ENCODE data around the gene MET.
"Not testable (repeated sequence)": the region's sequence is repeated elsewhere in the genome, so short reads cannot be mapped to it uniquely, and the experiment has no call there.

The MET gene

DNA sequence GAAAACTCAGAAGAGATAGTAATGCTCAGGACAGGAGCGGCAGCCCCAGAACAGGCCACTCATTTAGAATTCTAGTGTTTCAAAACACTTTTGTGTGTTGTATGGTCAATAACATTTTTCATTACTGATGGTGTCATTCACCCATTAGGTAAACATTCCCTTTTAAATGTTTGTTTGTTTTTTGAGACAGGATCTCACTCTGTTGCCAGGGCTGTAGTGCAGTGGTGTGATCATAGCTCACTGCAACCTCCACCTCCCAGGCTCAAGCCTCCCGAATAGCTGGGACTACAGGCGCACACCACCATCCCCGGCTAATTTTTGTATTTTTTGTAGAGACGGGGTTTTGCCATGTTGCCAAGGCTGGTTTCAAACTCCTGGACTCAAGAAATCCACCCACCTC, 124.5 kb downstream of the MET start:
- no peak overlapping the region for H3K4me3 ChIP-seq (ENCODE audit: low read depth, low read length)
- DNase-seq (ENCODE audit: low read depth), result no peak

DNA sequence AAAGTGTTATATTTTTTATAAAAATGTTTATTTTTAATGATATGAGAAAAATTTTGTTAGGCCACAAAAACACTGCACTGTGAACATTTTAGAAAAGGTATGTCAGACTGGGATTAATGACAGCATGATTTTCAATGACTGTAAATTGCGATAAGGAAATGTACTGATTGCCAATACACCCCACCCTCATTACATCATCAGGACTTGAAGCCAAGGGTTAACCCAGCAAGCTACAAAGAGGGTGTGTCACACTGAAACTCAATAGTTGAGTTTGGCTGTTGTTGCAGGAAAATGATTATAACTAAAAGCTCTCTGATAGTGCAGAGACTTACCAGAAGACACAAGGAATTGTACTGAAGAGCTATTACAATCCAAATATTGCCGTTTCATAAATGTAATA, 125.6 kb downstream of the MET start:
- H3K4me3 ChIP-seq (ENCODE audit: low read depth, low read length), result no peak overlapping the region
- no peak for DNase-seq (ENCODE audit: low read depth)

DNA sequence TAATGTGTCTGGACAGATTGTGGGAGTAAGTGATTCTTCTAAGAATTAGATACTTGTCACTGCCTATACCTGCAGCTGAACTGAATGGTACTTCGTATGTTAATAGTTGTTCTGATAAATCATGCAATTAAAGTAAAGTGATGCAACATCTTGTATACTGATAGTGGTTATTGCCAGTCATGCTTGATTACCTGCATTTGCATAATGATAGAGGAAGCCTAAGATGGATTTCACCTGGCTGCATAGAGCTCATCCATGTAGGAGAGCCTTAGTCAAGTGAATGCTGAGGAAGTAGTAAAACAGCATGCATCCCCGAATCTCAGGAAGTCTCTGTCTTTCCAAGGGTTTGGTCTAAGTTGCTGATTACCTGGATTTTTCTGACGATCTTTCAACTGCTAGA, 126.2 kb downstream of the MET start:
- no peak for DNase-seq (ENCODE audit: low read depth)
- no peak overlapping the region for H3K4me3 ChIP-seq (ENCODE audit: low read depth, low read length)

DNA sequence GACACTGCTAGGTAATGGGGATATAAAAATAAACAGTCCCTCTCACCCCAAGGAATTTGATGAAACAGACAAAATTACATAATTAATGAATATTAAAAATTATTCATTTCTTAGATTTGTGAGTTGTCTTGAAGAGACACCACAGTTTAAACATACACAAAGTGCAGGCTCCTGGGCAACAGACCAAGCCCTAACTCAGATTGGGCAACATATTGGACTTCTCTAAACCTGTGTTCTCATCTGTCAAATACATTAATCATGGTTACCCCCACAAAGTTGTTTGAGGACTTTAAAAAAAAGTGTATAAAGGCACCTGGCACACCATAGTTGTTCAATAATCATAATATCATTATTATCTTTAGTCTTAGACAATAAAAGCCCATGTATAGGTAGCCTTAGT, 127.9 kb downstream of the MET start:
- no peak for DNase-seq (ENCODE audit: low read depth)
- H3K4me3 ChIP-seq (ENCODE audit: low read depth, low read length), result no peak overlapping the region

DNA sequence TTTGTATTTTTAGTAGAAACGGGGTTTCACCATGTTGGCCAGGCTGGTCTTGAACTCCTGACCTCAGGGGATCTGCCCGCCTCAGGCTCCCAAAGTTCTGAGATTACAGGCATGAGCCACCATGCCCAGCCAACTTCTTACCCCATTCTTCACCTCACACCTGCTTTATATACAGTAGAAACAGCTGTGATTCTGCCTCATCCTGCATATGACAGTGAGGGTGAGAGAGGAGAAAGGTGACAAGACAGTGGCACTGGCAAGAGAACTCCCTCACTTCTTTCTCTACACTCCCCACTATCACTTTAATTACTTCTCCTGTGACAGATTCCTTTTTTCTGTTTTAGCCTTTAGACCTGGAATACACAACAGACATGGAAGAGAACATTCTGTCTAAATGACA, 128.6 kb downstream of the MET start:
- H3K4me3 ChIP-seq (ENCODE audit: low read depth, low read length), result no peak overlapping the region
- no peak for DNase-seq (ENCODE audit: low read depth)

DNA sequence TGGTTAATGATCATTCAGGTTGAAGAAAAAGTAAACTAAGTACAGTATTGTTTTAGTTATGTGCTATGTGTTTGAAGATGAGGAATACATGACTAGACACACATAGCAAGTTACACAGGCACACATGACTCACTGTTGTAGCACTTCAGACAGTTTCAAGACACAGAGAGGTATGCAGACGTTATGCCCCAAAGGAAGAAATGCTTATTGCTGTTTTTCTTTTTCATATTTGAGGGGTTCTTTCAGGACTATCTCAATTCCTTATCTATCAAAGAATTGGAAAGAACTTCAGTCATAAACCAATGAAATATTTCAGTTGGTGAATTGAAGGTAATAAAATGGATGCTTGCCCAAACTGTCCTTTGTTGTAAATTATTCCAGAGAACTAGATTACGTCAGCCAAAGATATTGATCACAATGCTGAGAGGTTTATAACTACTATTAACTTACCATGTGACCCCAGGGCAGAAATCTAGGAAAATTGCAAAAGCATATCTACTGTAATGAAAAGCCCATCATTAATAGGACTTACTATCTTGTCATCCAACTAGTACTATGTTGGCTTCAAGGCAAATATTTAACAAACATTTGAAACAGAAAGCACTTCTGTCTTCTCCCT, 129.2 kb downstream of the MET start:
- no peak overlapping the region for H3K4me3 ChIP-seq (ENCODE audit: low read depth, low read length)
- DNase-seq (ENCODE audit: low read depth), result no peak

DNA sequence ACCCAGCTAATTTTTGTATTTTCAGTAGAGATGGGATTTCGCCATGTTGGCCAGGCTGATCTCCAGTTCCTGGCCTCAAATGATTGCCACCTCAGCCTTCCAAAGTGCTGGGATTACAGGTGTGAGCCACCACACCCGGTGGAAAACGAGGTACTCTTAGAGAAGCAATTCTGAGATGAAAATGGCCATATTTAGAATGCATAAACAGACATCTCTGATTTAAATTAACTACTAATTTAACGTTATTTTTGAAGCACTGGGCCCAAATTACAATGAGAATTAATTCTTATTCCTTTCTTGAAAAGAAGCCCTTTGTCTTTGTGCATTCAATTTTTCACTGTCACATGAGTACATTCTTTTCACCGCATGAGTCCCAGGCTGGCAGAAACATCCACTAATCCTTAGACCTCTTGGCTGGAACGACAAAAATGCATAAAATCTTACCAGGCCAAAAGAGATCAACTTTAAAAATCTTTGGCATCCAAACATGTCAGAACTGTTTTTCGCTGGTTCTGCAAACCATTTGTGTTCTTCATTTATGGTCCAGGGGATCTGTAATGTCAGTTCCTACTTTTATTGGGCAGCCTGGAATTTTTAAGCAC, 130.2 kb downstream of the MET start:
- no peak for DNase-seq (ENCODE audit: low read depth)
- no peak overlapping the region for H3K4me3 ChIP-seq (ENCODE audit: low read depth, low read length)

DNA sequence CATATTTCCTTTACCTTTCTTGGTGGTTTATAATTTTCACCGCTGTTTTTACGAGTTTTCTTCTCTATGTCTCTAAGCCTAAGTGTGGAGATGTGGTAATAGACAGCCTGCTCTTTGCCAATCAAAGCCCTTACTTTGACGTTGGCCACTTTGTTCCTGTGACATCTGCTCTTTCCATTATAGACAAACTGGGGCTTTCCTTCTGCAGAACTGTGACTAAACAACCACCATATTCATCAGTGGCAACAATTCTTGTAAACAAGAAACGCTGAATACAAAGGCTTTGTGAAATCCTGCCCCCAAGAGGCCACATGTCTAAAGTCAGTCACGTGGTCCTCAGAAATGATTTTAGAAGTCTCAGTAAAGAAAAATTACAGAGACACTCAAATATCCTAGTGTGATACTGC, 130.8 kb downstream of the MET start:
- no peak overlapping the region for H3K4me3 ChIP-seq (ENCODE audit: low read depth, low read length)
- no peak for DNase-seq (ENCODE audit: low read depth)

DNA sequence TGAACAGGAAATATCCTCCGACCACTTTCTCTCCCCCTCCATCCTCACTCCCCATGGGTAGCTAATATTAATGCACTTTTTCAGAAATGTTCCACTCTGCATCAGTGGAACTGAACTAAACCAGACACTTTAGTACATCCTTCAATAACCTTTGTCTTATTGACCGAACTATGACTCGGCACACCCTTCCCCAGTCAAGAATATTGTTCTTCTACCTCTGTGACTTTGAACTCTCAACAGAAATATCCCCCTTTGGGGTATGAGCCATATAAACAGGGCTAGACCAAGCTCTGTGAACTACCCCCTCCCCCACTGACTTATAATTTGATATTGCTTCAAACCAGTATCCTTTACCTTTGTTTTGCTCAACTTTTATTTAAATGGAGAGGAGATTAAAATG, 132.5 kb downstream of the MET start:
- DNase-seq (ENCODE audit: low read depth), result no peak
- no peak overlapping the region for H3K4me3 ChIP-seq (ENCODE audit: low read depth, low read length)

DNA sequence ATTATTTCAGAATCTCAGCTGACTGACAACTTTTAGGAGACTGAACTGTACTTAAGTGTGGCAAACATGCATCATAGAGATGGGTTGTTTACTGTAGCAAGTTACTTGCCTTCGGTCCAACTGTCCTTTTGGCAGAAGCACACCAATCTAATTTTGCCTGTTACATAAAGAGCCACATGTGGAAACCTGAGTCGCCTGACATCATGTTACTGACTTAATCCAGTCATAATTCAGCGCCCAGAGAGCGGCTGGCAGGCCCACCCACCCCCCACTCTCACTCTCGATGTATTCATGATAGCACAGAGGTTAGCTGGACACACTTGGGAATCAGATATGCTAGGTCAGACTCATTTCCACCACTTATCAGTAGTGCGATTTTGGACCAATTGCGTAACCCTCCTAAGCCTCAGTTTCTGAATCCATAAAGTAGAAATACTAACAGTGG, 133.1 kb downstream of the MET start:
- no peak for DNase-seq (ENCODE audit: low read depth)
- H3K4me3 ChIP-seq (ENCODE audit: low read depth, low read length), result no peak overlapping the region

DNA sequence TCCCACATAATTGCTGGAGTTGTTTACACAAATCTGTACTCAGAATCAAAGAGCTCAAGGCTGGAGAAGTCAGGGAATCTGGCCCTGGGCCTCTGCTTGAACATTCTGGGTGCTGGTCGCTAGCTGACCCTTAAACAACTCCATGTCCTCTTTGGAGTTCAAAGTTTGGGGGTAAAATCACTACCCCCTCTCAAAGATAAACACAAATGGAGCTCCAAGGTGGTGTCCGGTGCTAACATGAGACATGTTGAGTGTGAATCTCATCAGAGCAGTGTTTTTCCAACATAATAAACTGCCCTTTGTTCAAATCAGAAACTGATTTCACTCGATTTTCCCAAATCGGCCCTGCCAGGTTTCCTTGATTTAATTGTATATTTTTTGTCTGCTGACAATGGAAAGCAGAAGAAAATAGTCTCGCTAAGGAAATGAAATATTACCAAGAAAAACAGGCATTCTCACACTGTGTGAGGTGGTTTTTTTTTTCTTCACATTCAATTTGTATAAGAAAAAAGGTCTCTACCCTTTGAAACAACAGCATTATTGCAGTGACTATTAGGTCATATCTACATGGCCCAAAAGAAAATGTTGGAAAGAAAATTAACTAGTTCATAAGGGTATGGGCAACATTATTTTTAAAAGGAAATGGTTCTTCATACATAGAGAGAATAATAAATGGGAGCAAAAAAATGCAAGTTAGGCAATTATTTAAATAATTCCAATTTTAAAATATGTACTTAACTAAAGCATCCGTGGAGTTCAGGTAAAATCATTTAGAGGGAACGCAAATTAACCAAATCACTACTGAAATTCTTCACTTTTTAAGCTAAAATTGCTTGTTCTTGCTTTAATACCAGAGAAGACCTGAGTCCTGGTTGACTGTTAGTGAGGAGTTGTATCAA, 134.3 kb downstream of the MET start:
- no peak overlapping the region for H3K4me3 ChIP-seq (ENCODE audit: low read depth, low read length)
- DNase-seq (ENCODE audit: low read depth), result no peak

DNA sequence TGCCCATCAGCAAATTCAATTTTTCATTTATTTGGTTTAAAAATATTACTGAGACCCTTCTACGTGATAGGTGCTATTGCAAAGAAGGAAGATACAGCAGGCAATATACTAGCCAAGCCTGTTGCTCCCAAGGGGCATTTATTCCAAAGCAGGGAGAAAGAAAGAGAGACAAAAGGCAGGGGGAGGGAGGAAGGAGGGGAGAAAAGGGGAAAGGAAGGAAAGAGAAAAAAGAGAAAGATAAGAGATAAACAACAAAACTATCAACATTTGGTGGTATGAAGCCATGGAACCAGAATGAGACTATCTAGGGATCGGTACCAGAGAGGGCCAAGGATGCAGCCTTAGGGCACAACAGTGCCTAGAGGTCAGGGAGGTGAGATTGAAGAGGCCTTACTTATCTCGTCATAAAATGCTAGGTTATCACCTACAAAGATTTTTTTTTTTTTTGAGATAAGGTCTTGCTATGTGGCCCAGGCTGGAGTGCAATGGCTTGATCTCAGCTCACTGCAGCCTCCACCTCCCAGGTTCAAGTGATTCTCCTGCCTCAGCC, 135.1 kb downstream of the MET start:
- DNase-seq (ENCODE audit: low read depth), result no peak
- H3K4me3 ChIP-seq (ENCODE audit: low read depth, low read length), result no peak overlapping the region

DNA sequence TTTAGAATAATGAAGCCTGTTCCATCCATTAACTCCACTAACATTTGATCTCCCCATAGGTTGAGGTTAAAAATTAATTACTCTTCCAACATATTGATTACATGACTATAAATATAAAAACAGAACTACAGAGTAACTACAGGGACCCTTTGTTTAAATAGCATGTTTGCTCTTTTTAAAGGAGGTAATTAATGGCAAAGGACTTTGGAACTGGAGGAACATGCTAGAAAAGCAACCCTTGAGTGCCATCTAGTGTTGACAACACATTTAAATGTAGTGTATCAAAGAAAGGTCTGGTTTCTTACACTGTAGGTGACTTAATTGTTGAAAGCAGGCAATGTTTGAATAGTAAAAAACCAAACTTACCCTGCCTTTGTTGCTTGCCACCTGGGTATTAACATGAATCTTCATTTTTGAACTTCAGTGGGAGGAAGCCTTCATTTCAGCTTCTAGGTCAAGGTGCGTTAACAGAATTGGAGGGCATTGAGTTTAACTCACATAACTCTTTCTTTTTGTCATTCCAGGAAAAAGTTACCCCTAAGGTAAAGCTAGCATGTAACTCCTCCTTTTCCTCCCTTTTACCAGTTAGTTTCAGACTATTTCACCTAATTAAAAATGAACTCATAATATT, 137.8 kb downstream of the MET start:
- H3K4me3 ChIP-seq (ENCODE audit: low read depth, low read length), result no peak overlapping the region
- DNase-seq (ENCODE audit: low read depth), result no peak

DNA sequence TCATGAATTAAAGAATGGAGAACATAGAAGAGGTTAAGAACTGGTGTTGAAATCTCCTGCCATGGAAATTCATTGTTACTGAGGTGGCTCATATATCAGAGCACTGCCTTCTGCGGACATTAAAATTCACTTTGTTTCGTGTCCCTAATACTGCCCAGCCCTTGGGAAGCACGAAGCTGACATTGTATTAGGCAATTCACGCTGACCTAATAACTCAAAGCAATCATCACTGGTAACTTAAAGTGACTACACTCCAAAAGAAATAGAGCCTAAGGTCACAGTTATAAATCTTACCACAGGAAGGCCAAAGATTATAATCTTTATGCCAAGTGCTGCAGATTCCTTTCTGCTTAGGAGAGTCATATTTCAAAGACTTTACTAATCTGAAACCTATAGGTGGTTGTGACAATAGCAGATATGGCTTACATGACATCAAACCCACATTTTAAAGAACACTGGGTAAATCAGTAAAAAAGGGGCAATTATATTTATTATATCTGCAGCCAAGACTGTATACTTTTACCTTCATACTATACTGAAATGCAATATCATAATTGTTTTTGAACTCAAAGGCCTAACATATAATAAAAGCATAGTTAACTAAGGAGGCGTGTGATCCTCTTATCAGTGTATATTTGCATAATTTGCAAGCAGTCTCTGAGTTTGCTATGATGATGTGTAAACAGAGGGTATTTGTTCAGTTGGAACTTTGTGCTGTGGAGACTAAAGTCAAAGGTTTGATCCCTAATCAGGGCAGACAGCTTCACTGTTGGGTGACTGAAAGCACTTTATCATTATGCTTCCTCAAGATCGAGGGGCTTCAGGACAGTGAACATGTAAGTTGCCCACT, 138.5 kb downstream of the MET start:
- DNase-seq (ENCODE audit: low read depth), result no peak
- H3K4me3 ChIP-seq (ENCODE audit: low read depth, low read length), result no peak overlapping the region

DNA sequence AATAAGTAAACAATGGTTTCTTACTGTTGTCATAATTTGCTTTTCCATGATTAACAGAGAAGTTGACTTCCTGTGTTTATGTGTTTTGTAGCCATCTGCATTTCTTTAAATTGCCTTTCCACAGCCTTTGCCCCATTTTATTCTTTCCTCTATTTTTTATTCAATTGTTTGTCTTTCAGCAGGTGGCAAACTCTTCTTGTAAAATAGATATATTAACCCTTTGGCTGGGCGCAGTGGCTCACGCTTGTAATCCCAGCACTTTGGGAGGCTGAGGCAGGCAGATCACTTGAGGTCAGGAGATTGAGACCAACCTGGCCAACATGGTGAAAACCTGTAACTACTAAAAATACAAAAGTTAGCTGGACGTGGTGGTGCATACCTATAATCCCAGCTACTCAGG, 139.8 kb downstream of the MET start:
- no peak overlapping the region for H3K4me3 ChIP-seq (ENCODE audit: low read depth, low read length)
- no peak for DNase-seq (ENCODE audit: low read depth)

DNA sequence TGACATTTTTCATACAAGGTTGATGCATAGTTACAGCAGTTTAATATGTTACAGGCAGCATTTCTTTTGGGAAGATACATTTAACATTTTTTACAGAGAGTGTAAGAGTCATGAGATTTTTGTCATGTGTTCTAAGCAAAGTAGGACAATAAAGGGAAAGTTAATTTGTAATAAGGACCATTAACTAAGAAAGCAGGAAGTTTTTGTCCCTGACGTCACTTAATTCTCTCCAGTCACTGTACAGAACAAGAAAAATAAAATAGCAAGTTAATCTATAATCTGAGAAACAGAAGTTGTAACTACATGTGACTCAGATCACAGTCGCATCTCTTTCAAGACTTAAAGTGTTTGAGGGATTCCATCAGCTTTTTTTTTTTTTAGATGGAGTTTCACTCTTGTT, 140.9 kb downstream of the MET start:
- no peak overlapping the region for H3K4me3 ChIP-seq (ENCODE audit: low read depth, low read length)
- DNase-seq (ENCODE audit: low read depth), result no peak

DNA sequence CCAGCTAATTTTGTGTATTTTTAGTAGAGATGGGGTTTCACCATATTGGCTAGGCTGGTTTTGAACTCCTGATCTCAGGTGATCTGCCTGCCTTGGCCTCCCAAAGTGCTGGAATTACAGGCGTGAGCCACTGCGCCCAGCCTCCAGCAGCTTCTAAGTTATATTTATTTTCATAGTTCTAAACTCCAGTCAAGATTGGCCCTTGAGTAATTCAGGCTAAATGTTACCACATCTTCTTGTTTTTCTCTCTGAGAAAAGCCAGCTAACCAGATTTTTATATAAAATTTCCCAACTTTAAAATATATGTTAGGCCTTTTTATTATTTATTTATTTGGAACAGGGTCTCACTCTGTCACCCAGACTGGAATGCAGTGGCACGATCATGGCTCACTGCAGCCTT, 141.4 kb downstream of the MET start:
- H3K4me3 ChIP-seq (ENCODE audit: low read depth, low read length); DNase-seq (ENCODE audit: low read depth): not testable (repeated sequence)

DNA sequence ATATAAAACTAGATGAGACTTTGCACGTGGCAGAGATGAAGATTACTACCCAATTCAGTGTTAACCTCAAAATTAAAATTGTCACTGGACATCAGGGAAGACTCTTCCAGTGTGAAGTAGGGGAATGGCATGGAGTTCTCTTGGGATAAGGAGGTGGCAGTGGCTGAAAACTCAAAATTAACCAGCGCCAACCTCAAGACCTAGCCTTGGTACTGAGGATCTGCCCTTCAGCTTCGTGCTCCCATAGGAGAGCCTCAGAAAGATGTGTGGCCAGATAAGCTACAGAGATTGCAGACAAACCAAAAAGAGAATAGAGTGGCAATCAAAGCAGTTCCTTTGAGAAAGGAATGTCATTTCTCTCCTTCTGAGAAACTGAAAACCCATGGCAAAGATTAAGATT, 143.0 kb downstream of the MET start:
- no peak for DNase-seq (ENCODE audit: low read depth)
- no peak overlapping the region for H3K4me3 ChIP-seq (ENCODE audit: low read depth, low read length)

DNA sequence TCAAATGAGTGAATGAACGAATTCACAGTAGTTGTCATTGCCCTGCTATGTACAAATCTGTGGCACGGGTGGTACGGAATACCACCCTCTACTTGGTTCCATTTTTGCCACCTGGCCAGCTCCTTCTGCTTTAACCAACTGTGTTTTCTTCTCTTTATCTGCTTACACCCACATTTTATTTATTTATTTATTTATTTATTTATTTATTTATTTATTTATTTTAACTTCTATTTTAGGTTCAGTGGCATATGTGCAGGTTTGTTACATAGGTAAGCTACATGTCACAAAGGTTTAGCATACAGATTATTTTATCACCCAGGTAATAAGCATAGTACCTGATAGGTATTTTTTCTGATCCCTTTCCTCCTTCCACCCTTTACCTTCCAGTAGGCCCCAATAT, 148.2 kb downstream of the MET start:
- H3K4me3 ChIP-seq (ENCODE audit: low read depth, low read length), result no peak overlapping the region
- DNase-seq (ENCODE audit: low read depth), result no peak

Data from skeletal muscle cell (primary cell).